ENCODE results near the gene CNTNAP5. TPM values are rescaled to one million over a fixed set of nuclear protein-coding genes. Genes with fewer than 3 reads are reported as not detected.

CNTNAP5 gene
- total and polyA plus RNA-seq, 2 of the 13 experiments (the other 11 are each of a cell fraction or from before 2014, with no cell fraction given): not detected

GRCh38 chr2:124035001-124035400 lies 9.9 kb downstream of the CNTNAP5 start:
- Histone ChIP-seq H3K36me3 (replicated peaks in 1 of 2; ENCODE audit: control insufficient read depth in 1 of 2, insufficient read depth in 2 of 2, low read length in 2 of 2) (no peaks in the 10 kb centered on the region), H3K4me2 (ENCODE audit: low read depth, low read length) (no peak overlapping the region), H2AFZ (ENCODE audit: low read length) (no peak overlapping the region), H3K4me3 (replicated peaks in 1 of 3; ENCODE audit: insufficient read depth in 1 of 3, low read depth in 2 of 3, low read length in 3 of 3) (no peak overlapping the region), H3K79me2 (ENCODE audit: insufficient read depth, low read length) (no peaks in the 10 kb centered on the region), H3K4me1 (ENCODE audit: insufficient read depth, low read length) (no peaks in the 10 kb centered on the region), H4K20me1 (ENCODE audit: insufficient read depth, low read length) (no peaks in the 10 kb centered on the region), H3K9ac (ENCODE audit: insufficient read depth, low read depth, low read length) (no peak overlapping the region), H3K27ac (ENCODE audit: extremely low read length, insufficient read depth, low read length) (no peak overlapping the region), H3K9me3 (ENCODE audit: low read length) (no peaks in the 10 kb centered on the region), H3K27me3 (ENCODE audit: control insufficient read depth in 1 of 2, insufficient read depth in 2 of 2, low read length in 2 of 2) (no peaks in the 10 kb centered on the region)
- ChIA-PET CTCF (ENCODE audit: low intra/inter-chr PET ratio, low total read pairs) (no interaction called here), POLR2A (no interaction called here)
- in situ Hi-C loops (cut with HindIII; ENCODE audit: extremely low pct_ligation_motif_present, low pct_unique_long_range_greater_than_20kb): no loop called here
- WGBS (ENCODE audit: low lambda C conversion rate): 1% methylated on average over 1 of the region's 1 CpG
- ATAC-seq (no peak), FAIRE-seq (no peak), DNase-seq (ENCODE audit: low spot score) (no peak)
- TF ChIP-seq ZBTB3 (CRISPR knock-in tag; IDR thresholded peaks at IDR 0.05; ENCODE audit: borderline replicate concordance, low read depth) (no peak), ZC3H13 (CRISPR knock-in tag; IDR thresholded peaks at IDR 0.05) (no peak), SNAPC2 (CRISPR knock-in tag; IDR thresholded peaks at IDR 0.05) (no peak), ATF7 (IDR thresholded peaks at IDR 0.05) (no peak), ATF7 (CRISPR knock-in tag; IDR thresholded peaks at IDR 0.05) (no peak), SMAD3 (CRISPR knock-in tag; IDR thresholded peaks at IDR 0.05) (no peak), CTCF (CRISPR knock-in tag; IDR thresholded peaks at IDR 0.05) (no peak), MBD4 (IDR thresholded peaks at IDR 0.05; ENCODE audit: borderline replicate concordance, low read length) (no peak), HNRNPK (IDR thresholded peaks at IDR 0.05; ENCODE audit: low read depth, low read length, poor library complexity, severe bottlenecking) (no peak), ZNF780A (CRISPR knock-in tag; IDR thresholded peaks at IDR 0.05) (no peak), ZNF263 (CRISPR knock-in tag; IDR thresholded peaks at IDR 0.05) (no peak), NKX3-1 (CRISPR knock-in tag; IDR thresholded peaks at IDR 0.05) (no peak), HOXA5 (CRISPR knock-in tag; IDR thresholded peaks at IDR 0.05) (no peak), ZNF205 (CRISPR knock-in tag; IDR thresholded peaks at IDR 0.05) (no peak), ZNF816 (CRISPR knock-in tag; IDR thresholded peaks at IDR 0.05; ENCODE audit: borderline replicate concordance) (no peak)
- BruUV-seq (replicated peaks): no TSS peak
- intact Hi-C loops (cut with micrococcal nuclease; ENCODE audit: unreplicated experiment): no loop called here
